CD4-positive, alpha-beta T cell (primary cell): ENCODE measurements around the gene PLXNA1. TPM values are rescaled to one million over a fixed set of nuclear protein-coding genes. Genes with fewer than 3 reads are reported as not detected.

Experiments
- ATAC-seq: fragments of 200-7000 bp; cut with Tn5 transposase; one replicate; pipeline ENCODE4 v1.10.0; 2022; ENCODE audit warnings: mild to moderate bottlenecking; ENCODE audit not compliant: poor library complexity
- CTCF ChIA-PET: fragments of 350-600 bp; sonication (Branson Sonifier 250); formaldehyde crosslinking; loops from one replicate; lab custom pipeline; 2021; ENCODE audit warnings: antibody characterized with exemption, inconsistent platforms; lab: Charles Lee
- POLR2A ChIA-PET: fragments of 350-600 bp; sonication (Branson Sonifier 250); formaldehyde crosslinking; loops from one replicate; lab custom pipeline; 2021; ENCODE audit warnings: antibody characterized with exemption, inconsistent platforms; lab: Charles Lee
- DNase-seq, 14 experiments: peaks; one replicate each; pipeline ENCODE4 v3.0.0-alpha.2; 2013 to 2020; ENCODE audit warnings: mixed read lengths in 2 of 14
- H3K27ac ChIP-seq, 2 donors: one replicate each; pipeline versions ENCODE4 v1.5.1 to v1.7.0; 2013; ENCODE audit warnings: low read length in 2 of 2, low read depth in 1 of 2, mild to moderate bottlenecking in 1 of 2
- H3K27me3 ChIP-seq, 2 experiments: 1 replicate in 1 of 2; 2 replicates in 1 of 2; pipeline versions ENCODE4 v1.6.1 to v1.7.0; 2013; ENCODE audit warnings: low read length in 2 of 2, control low read depth in 1 of 2, mild to moderate bottlenecking in 1 of 2, moderate library complexity in 1 of 2; ENCODE audit not compliant: insufficient read depth in 2 of 2, control insufficient read depth in 1 of 2
- H3K36me3 ChIP-seq: one replicate; pipeline ENCODE4 v1.6.1; 2013; ENCODE audit warnings: low read length, control low read depth; ENCODE audit not compliant: insufficient read depth
- H3K4me1 ChIP-seq: one replicate; pipeline ENCODE4 v1.6.1; 2013; ENCODE audit warnings: low read length, control low read depth; ENCODE audit not compliant: insufficient read depth
- H3K4me3 ChIP-seq: one replicate; pipeline ENCODE4 v1.5.1; 2013; ENCODE audit warnings: mild to moderate bottlenecking, low read length, moderate library complexity
- H3K9me3 ChIP-seq, 2 experiments: 1 replicate in 1 of 2; 2 replicates in 1 of 2; pipeline versions ENCODE4 v1.6.1 to v1.7.0; 2013; ENCODE audit warnings: low read length in 2 of 2, mild to moderate bottlenecking in 2 of 2, control low read depth in 1 of 2, moderate library complexity in 1 of 2; ENCODE audit not compliant: control insufficient read depth in 1 of 2, insufficient read depth in 1 of 2
- H3K27ac Mint-ChIP-seq: one replicate; pipeline ENCODE4 v1.8.0; 2020; ENCODE audit warnings: mixed read lengths
- H3K27me3 Mint-ChIP-seq: one replicate; pipeline ENCODE4 v1.8.0; 2021; ENCODE audit warnings: mixed read lengths
- H3K36me3 Mint-ChIP-seq: one replicate; pipeline ENCODE4 v1.8.0; 2021; ENCODE audit warnings: low read depth, mixed read lengths
- H3K4me1 Mint-ChIP-seq: one replicate; pipeline ENCODE4 v1.8.0; 2021; ENCODE audit warnings: low read depth, mixed read lengths
- H3K4me3 Mint-ChIP-seq: one replicate; pipeline ENCODE4 v1.8.0; 2020; ENCODE audit warnings: mild to moderate bottlenecking, mixed read lengths
- H3K9me3 Mint-ChIP-seq: one replicate; pipeline ENCODE4 v1.8.0; 2020; ENCODE audit warnings: mixed read lengths
- intact Hi-C, 2 experiments: fragments of 100-400 bp; cut with DNase I in 1 of 2; cut with micrococcal nuclease in 1 of 2; formaldehyde crosslinking; loops; one replicate each; pipeline versions ENCODE4 v1.15.1 to v1.9.0; 2023 to 2025; cut with DNase I, micrococcal nuclease
- total RNA-seq, 174 experiments: library from RNA in 2 of 174; stranded (reverse) in 2 of 174; gene quantifications; one replicate each; pipeline ENCODE4 v1.2.3 and lab custom pipeline; 2021 to 2026
- TF ChIP-seq, protein P1 (sequence below): fragments of 200-600 bp; IDR thresholded peaks from one replicate; pipeline ENCODE4 v1.8.0; 2022; ENCODE audit warnings: antibody characterized with exemption, mild to moderate bottlenecking

Gene PLXNA1
- total RNA-seq, 2 experiments from 2014 or later = 9.8 to 10.6 TPM

DNA sequence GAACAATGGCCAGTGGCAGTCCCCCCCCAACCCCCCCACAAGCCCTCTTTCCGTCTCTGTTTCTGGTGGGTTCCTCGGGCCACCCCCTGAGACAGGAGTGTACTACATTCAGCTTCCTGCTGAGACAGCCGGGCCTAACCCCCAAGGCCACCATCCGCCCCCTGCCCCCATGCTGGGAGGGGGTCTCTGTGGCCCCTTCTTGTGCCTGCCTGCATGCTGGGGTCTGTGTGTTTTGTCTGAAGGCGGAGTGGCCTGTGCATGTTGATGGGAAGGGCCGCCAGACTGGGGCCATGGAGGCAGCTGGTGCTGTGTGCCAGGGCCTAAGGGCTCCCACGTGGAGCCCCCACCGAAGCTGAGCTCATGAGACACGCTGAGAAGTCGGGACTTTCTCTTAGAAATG is 26.6 kb downstream of the PLXNA1 start:
- intact Hi-C loops = no loop called here
- H3K27ac Mint-ChIP-seq = no peak overlapping the region
- no peaks in the 10 kb centered on the region for H3K4me1 Mint-ChIP-seq
- CTCF ChIA-PET = no interaction called here
- H3K4me3 ChIP-seq = no peak overlapping the region
- peaks cover 8% of the 10 kb centered on the region for H3K36me3 ChIP-seq
- no peak overlapping the region for H3K4me3 Mint-ChIP-seq
- no peaks in the 10 kb centered on the region for H3K9me3 Mint-ChIP-seq
- H3K27me3 Mint-ChIP-seq = no peaks in the 10 kb centered on the region
- ATAC-seq (no peak), DNase-seq (no peak)
- no peaks in the 10 kb centered on the region for H3K4me1 ChIP-seq
- POLR2A ChIA-PET = no interaction called here
- H3K9me3 ChIP-seq = no peaks in the 10 kb centered on the region
- H3K27me3 ChIP-seq = no peaks in the 10 kb centered on the region
- H3K27ac ChIP-seq = no peak overlapping the region
- peaks cover 11% of the 10 kb centered on the region for H3K36me3 Mint-ChIP-seq
- TF ChIP-seq, protein P1, sequence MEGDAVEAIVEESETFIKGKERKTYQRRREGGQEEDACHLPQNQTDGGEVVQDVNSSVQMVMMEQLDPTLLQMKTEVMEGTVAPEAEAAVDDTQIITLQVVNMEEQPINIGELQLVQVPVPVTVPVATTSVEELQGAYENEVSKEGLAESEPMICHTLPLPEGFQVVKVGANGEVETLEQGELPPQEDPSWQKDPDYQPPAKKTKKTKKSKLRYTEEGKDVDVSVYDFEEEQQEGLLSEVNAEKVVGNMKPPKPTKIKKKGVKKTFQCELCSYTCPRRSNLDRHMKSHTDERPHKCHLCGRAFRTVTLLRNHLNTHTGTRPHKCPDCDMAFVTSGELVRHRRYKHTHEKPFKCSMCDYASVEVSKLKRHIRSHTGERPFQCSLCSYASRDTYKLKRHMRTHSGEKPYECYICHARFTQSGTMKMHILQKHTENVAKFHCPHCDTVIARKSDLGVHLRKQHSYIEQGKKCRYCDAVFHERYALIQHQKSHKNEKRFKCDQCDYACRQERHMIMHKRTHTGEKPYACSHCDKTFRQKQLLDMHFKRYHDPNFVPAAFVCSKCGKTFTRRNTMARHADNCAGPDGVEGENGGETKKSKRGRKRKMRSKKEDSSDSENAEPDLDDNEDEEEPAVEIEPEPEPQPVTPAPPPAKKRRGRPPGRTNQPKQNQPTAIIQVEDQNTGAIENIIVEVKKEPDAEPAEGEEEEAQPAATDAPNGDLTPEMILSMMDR = no peak

DNA sequence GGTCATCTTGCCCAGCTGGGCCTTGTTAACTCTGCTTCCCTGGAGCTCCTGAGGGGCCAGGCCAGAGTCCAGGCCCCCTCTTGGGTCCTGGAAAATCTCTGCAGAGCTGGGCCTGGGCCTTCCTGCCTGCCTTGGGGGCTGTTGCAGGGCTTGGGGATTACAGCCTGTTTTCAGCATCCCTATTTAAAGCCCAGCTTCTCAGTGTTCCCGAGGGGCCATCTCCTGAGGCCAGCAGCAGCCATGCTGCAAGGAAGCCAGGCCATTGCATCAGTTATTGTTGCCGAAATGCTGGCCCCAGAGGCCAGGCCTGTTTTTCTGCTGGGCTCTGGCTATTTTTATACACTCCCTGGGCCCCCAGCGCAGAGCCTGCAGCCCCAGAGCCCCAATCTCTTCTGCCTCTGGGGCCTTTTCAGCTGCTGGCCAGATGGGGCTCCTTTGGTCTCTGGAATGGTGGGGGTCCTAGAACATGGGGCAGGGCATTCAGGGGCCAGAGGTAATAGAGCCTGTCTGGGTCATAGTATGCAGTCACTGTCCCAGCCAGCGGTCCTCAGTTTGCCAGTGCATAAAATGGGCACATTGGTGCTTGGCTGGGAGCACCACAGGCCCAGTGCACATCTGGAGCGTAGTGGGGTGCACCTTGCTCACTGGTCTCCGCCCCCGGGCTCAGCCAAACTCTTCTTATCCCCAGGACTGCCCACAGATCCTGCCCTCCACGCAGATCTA is 28.5 kb downstream of the PLXNA1 start:
- CTCF ChIA-PET = no interaction called here
- POLR2A ChIA-PET = no interaction called here
- TF ChIP-seq, protein P1 = no peak
- no peaks in the 10 kb centered on the region for H3K27me3 ChIP-seq
- no peak overlapping the region for H3K4me3 ChIP-seq
- H3K9me3 ChIP-seq = no peaks in the 10 kb centered on the region
- intact Hi-C loops = no loop called here
- no peak overlapping the region for H3K27ac Mint-ChIP-seq
- no peaks in the 10 kb centered on the region for H3K27me3 Mint-ChIP-seq
- DNase-seq (no peak), ATAC-seq (no peak)
- peaks cover 15% of the 10 kb centered on the region for H3K36me3 Mint-ChIP-seq
- H3K4me3 Mint-ChIP-seq = no peak overlapping the region
- H3K9me3 Mint-ChIP-seq = no peaks in the 10 kb centered on the region
- no peak overlapping the region for H3K27ac ChIP-seq
- no peaks in the 10 kb centered on the region for H3K4me1 Mint-ChIP-seq
- peaks cover 11% of the 10 kb centered on the region for H3K36me3 ChIP-seq
- H3K4me1 ChIP-seq = no peaks in the 10 kb centered on the region

DNA sequence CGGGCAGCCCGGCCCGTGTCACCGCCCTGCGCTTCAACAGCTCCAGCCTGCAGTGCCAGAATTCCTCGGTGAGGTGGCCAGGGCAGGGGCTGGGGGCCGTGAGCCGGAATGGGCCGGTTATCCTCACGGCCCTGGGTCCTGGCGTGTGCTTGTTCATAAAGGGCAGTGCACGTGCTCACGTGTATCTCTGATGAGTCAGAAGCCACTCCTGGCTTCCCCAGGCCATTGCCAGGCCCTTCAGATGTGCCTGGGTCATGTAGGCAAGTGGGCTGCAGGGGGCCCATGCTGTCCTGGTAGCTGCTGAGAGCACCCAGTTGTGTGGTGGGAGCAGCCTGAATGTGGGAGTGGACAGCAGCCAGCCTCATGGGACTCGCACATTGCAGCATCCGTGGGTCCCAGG is 29.2 kb downstream of the PLXNA1 start:
- Histone ChIP-seq H3K4me3 (no peak overlapping the region), H3K9me3 (no peaks in the 10 kb centered on the region), H3K27me3 (no peaks in the 10 kb centered on the region), H3K36me3 (peaks cover 15% of the 10 kb centered on the region), H3K27ac (no peak overlapping the region), H3K4me1 (no peaks in the 10 kb centered on the region)
- DNase-seq (no peak), ATAC-seq (no peak)
- Mint-ChIP-seq H3K27ac (no peak overlapping the region), H3K4me3 (no peak overlapping the region), H3K27me3 (no peaks in the 10 kb centered on the region), H3K9me3 (no peaks in the 10 kb centered on the region), H3K4me1 (no peaks in the 10 kb centered on the region), H3K36me3 (peaks cover 14% of the 10 kb centered on the region)
- TF ChIP-seq, protein P1 = no peak
- ChIA-PET POLR2A (no interaction called here), CTCF (no interaction called here)
- intact Hi-C loops = no loop called here
